ENCODE data around the gene KPNA1.
"Not testable (repeated sequence)": the region's sequence is repeated elsewhere in the genome, so short reads cannot be mapped to it uniquely, and the experiment has no call there.

KPNA1 gene

GRCh38 chr3:122481390-122481789, 33.3 kb downstream of the KPNA1 start:
- DNase-seq (ENCODE audit: extremely low read depth in 1 of 2, low read depth in 1 of 2) = no peak

- no peak for DNase-seq (ENCODE audit: extremely low read depth in 1 of 2, low read depth in 1 of 2)
Measured at GRCh38 chr3:122476532-122476931, 38.2 kb downstream of the KPNA1 start.

GRCh38 chr3:122475316-122475715, 39.4 kb downstream of the KPNA1 start:
- DNase-seq (ENCODE audit: extremely low read depth in 1 of 2, low read depth in 1 of 2) = no peak

- no peak for DNase-seq (ENCODE audit: extremely low read depth in 1 of 2, low read depth in 1 of 2)
Measured at GRCh38 chr3:122469659-122470058, 45.1 kb downstream of the KPNA1 start.

GRCh38 chr3:122468896-122469533, 45.7 kb downstream of the KPNA1 start:
- DNase-seq (ENCODE audit: extremely low read depth in 1 of 2, low read depth in 1 of 2) = no peak

- no peak for DNase-seq (ENCODE audit: extremely low read depth in 1 of 2, low read depth in 1 of 2)
Measured at GRCh38 chr3:122466701-122467240, 48.0 kb downstream of the KPNA1 start.

GRCh38 chr3:122464659-122465058, 50.1 kb downstream of the KPNA1 start:
- DNase-seq (ENCODE audit: extremely low read depth in 1 of 2, low read depth in 1 of 2) = no peak

GRCh38 chr3:122462406-122462805, 52.3 kb downstream of the KPNA1 start:
- no peak for DNase-seq (ENCODE audit: extremely low read depth in 1 of 2, low read depth in 1 of 2)

GRCh38 chr3:122461806-122462205, 52.9 kb downstream of the KPNA1 start:
- no peak for DNase-seq (ENCODE audit: extremely low read depth in 1 of 2, low read depth in 1 of 2)

GRCh38 chr3:122458992-122459391, 55.7 kb downstream of the KPNA1 start:
- DNase-seq (ENCODE audit: extremely low read depth in 1 of 2, low read depth in 1 of 2) = no peak

- DNase-seq (ENCODE audit: extremely low read depth in 1 of 2, low read depth in 1 of 2) = no peak
Measured at GRCh38 chr3:122457706-122458105, 57.0 kb downstream of the KPNA1 start.

GRCh38 chr3:122456074-122456473, 58.7 kb downstream of the KPNA1 start:
- no peak for DNase-seq (ENCODE audit: extremely low read depth in 1 of 2, low read depth in 1 of 2)

GRCh38 chr3:122451371-122451770, 63.4 kb downstream of the KPNA1 start:
- DNase-seq (ENCODE audit: extremely low read depth in 1 of 2, low read depth in 1 of 2) = no peak

GRCh38 chr3:122448218-122448617, 66.5 kb downstream of the KPNA1 start:
- DNase-seq (ENCODE audit: extremely low read depth in 1 of 2, low read depth in 1 of 2) = not testable (repeated sequence)

GRCh38 chr3:122444491-122444887, 70.2 kb downstream of the KPNA1 start:
- DNase-seq (ENCODE audit: extremely low read depth in 1 of 2, low read depth in 1 of 2) = not testable (repeated sequence)

GRCh38 chr3:122443762-122444490, 70.8 kb downstream of the KPNA1 start:
- DNase-seq (ENCODE audit: extremely low read depth in 1 of 2, low read depth in 1 of 2) = not testable (repeated sequence)

- no peak for DNase-seq (ENCODE audit: extremely low read depth in 1 of 2, low read depth in 1 of 2)
Measured at GRCh38 chr3:122443090-122443489, 71.6 kb downstream of the KPNA1 start.

GRCh38 chr3:122435950-122436349, 78.8 kb downstream of the KPNA1 start:
- no peak for DNase-seq (ENCODE audit: extremely low read depth in 1 of 2, low read depth in 1 of 2)

- no peak for DNase-seq (ENCODE audit: extremely low read depth in 1 of 2, low read depth in 1 of 2)
Measured at GRCh38 chr3:122430371-122430770, 84.4 kb downstream of the KPNA1 start.

GRCh38 chr3:122427857-122428471, 86.8 kb downstream of the KPNA1 start:
- no peak for DNase-seq (ENCODE audit: extremely low read depth in 1 of 2, low read depth in 1 of 2)

GRCh38 chr3:122421836-122422235, 92.9 kb downstream of the KPNA1 start:
- DNase-seq (ENCODE audit: extremely low read depth in 1 of 2, low read depth in 1 of 2) = no peak

- no peak for DNase-seq (ENCODE audit: extremely low read depth in 1 of 2, low read depth in 1 of 2)
Measured at GRCh38 chr3:122421101-122421500, 93.6 kb downstream of the KPNA1 start.

All from stimulated activated CD8-positive, alpha-beta memory T cell treated with anti-CD3 and anti-CD28 coated beads, Interleukin-7, amount 100 ng/mL, for 48 hours (primary cell).